Measurements from ENCODE around the gene EFNB2.
A peak's percentile ranks its signal among the peaks of the same experiment; 100 is the strongest.

Gene EFNB2

DNA sequence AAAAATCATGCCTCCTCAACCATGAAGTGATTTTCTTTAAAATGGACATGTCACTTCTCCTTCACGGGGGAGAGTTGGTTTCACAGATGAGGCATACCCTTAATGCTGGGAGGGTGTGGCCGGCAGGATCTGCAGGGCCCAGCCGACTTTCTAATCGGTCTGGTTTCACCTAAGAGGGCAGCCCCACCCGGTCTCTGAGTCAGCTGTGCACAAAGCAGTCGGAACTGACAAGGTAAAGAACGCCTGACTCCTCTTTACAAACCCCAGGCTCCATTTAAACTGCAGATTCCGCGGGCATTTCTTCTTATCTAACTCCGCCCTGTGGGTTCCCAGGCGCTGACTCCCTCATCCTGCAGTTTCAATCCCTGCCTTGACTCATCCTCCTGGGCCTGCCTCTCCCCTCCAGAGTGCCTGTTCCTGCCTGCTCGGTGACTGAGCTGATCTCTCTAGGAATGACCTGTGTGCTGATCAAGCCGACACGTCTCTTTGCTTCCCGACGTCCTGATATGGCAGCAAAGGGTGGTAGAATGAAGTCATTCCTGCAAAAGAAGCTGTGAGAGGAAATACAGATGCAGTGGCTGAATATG, 63.4 kb downstream of the EFNB2 start (continued):
- TF ChIP-seq, protein P1, sequence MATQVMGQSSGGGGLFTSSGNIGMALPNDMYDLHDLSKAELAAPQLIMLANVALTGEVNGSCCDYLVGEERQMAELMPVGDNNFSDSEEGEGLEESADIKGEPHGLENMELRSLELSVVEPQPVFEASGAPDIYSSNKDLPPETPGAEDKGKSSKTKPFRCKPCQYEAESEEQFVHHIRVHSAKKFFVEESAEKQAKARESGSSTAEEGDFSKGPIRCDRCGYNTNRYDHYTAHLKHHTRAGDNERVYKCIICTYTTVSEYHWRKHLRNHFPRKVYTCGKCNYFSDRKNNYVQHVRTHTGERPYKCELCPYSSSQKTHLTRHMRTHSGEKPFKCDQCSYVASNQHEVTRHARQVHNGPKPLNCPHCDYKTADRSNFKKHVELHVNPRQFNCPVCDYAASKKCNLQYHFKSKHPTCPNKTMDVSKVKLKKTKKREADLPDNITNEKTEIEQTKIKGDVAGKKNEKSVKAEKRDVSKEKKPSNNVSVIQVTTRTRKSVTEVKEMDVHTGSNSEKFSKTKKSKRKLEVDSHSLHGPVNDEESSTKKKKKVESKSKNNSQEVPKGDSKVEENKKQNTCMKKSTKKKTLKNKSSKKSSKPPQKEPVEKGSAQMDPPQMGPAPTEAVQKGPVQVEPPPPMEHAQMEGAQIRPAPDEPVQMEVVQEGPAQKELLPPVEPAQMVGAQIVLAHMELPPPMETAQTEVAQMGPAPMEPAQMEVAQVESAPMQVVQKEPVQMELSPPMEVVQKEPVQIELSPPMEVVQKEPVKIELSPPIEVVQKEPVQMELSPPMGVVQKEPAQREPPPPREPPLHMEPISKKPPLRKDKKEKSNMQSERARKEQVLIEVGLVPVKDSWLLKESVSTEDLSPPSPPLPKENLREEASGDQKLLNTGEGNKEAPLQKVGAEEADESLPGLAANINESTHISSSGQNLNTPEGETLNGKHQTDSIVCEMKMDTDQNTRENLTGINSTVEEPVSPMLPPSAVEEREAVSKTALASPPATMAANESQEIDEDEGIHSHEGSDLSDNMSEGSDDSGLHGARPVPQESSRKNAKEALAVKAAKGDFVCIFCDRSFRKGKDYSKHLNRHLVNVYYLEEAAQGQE (tag by site-specific recombination; IDR thresholded peaks at IDR 0.05) = no peak
- TF ChIP-seq ZSCAN23 (tag by site-specific recombination; IDR thresholded peaks at IDR 0.05) (no peak), ZNF843 (tag by site-specific recombination; IDR thresholded peaks at IDR 0.05) (no peak), ZBTB48 (tag by site-specific recombination; IDR thresholded peaks at IDR 0.05) (no peak), ZNF623 (tag by site-specific recombination; IDR thresholded peaks at IDR 0.05) (no peak), SP7 (tag by site-specific recombination; IDR thresholded peaks at IDR 0.05) (peak; percentile 33; the same call in 1 of the 2 replicates), ZNF530 (tag by site-specific recombination; IDR thresholded peaks at IDR 0.05; ENCODE audit: low read depth) (no peak), ZNF747 (tag by site-specific recombination; IDR thresholded peaks at IDR 0.05) (no peak), ZNF529 (tag by site-specific recombination; IDR thresholded peaks at IDR 0.05; ENCODE audit: insufficient replicate concordance) (no peak), ZSCAN16 (tag by site-specific recombination; IDR thresholded peaks at IDR 0.05) (no peak), KLF7 (tag by site-specific recombination; IDR thresholded peaks at IDR 0.05; ENCODE audit: borderline replicate concordance) (no peak), GLI4 (tag by site-specific recombination; IDR thresholded peaks at IDR 0.05) (no peak), MYNN (tag by site-specific recombination; IDR thresholded peaks at IDR 0.05; ENCODE audit: borderline replicate concordance) (no peak), ZNF394 (tag by site-specific recombination; IDR thresholded peaks at IDR 0.05; ENCODE audit: borderline replicate concordance) (no peak), KLF10 (tag by site-specific recombination; IDR thresholded peaks at IDR 0.05) (peak; percentile 42; the same call in 1 of the 2 replicates), BCL11B (tag by site-specific recombination; IDR thresholded peaks at IDR 0.05; ENCODE audit: low read depth) (no peak), ZNF560 (tag by site-specific recombination; IDR thresholded peaks at IDR 0.05; ENCODE audit: borderline replicate concordance) (no peak), KLF9 (tag by site-specific recombination; IDR thresholded peaks at IDR 0.05; ENCODE audit: low read depth) (0 out of 2 replicates have a peak, but pooled peaks have one; percentile 36), ZNF274 (IDR thresholded peaks at IDR 0.05; ENCODE audit: low read length) (no peak), ZNF274 (tag by site-specific recombination; IDR thresholded peaks at IDR 0.05; ENCODE audit: borderline replicate concordance) (no peak), KLF16 (tag by site-specific recombination; IDR thresholded peaks at IDR 0.05) (no peak), ZNF174 (tag by site-specific recombination; IDR thresholded peaks at IDR 0.05) (no peak), ZNF404 (tag by site-specific recombination; IDR thresholded peaks at IDR 0.05) (no peak), ZNF184 (tag by site-specific recombination; IDR thresholded peaks at IDR 0.05) (0 out of 2 replicates have a peak, but pooled peaks have one; percentile 17), ZNF175 (tag by site-specific recombination; IDR thresholded peaks at IDR 0.05) (no peak)
- TF ChIP-seq, protein P2, sequence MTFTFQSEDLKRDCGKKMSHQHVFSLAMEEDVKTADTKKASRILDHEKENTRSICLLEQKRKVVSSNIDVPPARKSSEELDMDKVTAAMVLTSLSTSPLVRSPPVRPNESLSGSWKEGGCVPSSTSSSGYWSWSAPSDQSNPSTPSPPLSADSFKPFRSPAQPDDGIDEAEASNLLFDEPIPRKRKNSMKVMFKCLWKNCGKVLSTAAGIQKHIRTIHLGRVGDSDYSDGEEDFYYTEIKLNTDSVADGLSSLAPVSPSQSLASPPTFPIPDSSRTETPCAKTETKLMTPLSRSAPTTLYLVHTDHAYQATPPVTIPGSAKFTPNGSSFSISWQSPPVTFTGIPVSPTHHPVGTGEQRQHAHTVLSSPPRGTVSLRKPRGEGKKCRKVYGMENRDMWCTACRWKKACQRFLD (tag by site-specific recombination; IDR thresholded peaks at IDR 0.05) = no peak
- TF ChIP-seq, protein P3, sequence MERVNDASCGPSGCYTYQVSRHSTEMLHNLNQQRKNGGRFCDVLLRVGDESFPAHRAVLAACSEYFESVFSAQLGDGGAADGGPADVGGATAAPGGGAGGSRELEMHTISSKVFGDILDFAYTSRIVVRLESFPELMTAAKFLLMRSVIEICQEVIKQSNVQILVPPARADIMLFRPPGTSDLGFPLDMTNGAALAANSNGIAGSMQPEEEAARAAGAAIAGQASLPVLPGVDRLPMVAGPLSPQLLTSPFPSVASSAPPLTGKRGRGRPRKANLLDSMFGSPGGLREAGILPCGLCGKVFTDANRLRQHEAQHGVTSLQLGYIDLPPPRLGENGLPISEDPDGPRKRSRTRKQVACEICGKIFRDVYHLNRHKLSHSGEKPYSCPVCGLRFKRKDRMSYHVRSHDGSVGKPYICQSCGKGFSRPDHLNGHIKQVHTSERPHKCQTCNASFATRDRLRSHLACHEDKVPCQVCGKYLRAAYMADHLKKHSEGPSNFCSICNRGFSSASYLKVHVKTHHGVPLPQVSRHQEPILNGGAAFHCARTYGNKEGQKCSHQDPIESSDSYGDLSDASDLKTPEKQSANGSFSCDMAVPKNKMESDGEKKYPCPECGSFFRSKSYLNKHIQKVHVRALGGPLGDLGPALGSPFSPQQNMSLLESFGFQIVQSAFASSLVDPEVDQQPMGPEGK (tag by site-specific recombination; IDR thresholded peaks at IDR 0.05) = no peak; the same call in 1 of the 2 replicates
- TF ChIP-seq, protein P4, sequence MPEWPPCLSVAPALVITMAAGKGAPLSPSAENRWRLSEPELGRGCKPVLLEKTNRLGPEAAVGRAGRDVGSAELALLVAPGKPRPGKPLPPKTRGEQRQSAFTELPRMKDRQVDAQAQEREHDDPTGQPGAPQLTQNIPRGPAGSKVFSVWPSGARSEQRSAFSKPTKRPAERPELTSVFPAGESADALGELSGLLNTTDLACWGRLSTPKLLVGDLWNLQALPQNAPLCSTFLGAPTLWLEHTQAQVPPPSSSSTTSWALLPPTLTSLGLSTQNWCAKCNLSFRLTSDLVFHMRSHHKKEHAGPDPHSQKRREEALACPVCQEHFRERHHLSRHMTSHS (tag by site-specific recombination; IDR thresholded peaks at IDR 0.05) = no peak
- TF ChIP-seq, protein P5, sequence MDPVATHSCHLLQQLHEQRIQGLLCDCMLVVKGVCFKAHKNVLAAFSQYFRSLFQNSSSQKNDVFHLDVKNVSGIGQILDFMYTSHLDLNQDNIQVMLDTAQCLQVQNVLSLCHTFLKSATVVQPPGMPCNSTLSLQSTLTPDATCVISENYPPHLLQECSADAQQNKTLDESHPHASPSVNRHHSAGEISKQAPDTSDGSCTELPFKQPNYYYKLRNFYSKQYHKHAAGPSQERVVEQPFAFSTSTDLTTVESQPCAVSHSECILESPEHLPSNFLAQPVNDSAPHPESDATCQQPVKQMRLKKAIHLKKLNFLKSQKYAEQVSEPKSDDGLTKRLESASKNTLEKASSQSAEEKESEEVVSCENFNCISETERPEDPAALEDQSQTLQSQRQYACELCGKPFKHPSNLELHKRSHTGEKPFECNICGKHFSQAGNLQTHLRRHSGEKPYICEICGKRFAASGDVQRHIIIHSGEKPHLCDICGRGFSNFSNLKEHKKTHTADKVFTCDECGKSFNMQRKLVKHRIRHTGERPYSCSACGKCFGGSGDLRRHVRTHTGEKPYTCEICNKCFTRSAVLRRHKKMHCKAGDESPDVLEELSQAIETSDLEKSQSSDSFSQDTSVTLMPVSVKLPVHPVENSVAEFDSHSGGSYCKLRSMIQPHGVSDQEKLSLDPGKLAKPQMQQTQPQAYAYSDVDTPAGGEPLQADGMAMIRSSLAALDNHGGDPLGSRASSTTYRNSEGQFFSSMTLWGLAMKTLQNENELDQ (tag by site-specific recombination; IDR thresholded peaks at IDR 0.05; ENCODE audit: low read depth) = no peak
- TF ChIP-seq, protein P6, sequence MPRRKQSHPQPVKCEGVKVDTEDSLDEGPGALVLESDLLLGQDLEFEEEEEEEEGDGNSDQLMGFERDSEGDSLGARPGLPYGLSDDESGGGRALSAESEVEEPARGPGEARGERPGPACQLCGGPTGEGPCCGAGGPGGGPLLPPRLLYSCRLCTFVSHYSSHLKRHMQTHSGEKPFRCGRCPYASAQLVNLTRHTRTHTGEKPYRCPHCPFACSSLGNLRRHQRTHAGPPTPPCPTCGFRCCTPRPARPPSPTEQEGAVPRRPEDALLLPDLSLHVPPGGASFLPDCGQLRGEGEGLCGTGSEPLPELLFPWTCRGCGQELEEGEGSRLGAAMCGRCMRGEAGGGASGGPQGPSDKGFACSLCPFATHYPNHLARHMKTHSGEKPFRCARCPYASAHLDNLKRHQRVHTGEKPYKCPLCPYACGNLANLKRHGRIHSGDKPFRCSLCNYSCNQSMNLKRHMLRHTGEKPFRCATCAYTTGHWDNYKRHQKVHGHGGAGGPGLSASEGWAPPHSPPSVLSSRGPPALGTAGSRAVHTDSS (tag by site-specific recombination; IDR thresholded peaks at IDR 0.05) = no peak
